H1 (cell line): Measurements from ENCODE around the gene SYNGR3. TPM values are rescaled to one million over a fixed set of nuclear protein-coding genes. Genes with fewer than 3 reads are reported as not detected.

Experiments used
- polyA plus RNA-seq, 7 experiments: library from polyadenylated mRNA; depleted of rRNA in 3 of 7; stranded (reverse) in 5 of 7; unstranded in 2 of 7; fragments of >200 nt in 5 of 7; fragments of 200-250 nt in 2 of 7; gene quantifications; 1 replicate in 5 of 7; 2 replicates in 1 of 7; 4 replicates in 1 of 7; pipeline versions ENCODE4 v1.2.1 to v1.2.3, GENCODE V29; 2011 to 2013; ENCODE audit warnings: missing spikeins in 2 of 7, mixed read lengths in 2 of 7
- total RNA-seq: library from RNA; stranded (reverse); fragmentation: NEBNext Ultra II Directional; extraction: Animal tissue kit (Norgen Biotek cat#: 25700); gene quantifications from 2 replicates; pipeline ENCODE4 v1.2.1, GENCODE V29; 2021
- TF ChIP-seq, protein P1 (sequence below): fragments of 300-600 bp; sonication (generic); IDR thresholded peaks from 2 replicates; pipeline ENCODE4 v1.7.1; 2012; ENCODE audit warnings: low read length, moderate library complexity, mild to moderate bottlenecking, inconsistent platforms; ENCODE audit not compliant: insufficient replicate concordance

The SYNGR3 gene
- total and polyA plus RNA-seq, 2 of the 8 experiments (the other 6 are each of a cell fraction or from before 2014, with no cell fraction given), result 36.2 to 49.9 TPM

DNA sequence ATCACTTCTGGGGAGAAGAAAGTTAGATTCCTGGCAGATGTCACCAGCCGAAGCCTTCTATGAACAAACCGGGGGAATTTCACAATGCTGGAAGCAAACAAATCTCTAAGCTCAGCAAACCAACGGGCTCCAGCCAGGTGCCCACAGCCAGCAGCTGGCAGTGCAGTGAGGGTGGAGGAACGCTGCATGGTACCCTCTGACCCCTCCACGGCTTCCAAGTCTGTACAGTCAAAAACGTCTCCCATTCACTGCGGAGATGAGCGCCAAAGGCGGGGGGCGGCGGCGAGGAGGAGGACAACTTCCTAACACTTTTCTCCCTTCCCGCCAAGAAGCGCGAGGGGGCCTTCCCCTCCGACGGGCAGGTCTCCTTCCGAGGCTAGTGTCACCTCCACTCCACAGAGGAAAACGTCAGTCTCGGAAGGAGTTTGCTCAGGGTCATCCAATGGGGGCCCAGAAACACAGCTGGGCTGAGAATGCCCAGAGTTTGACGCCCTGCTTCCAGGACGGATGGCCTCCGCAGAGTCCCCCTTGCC, 18.9 kb downstream of the SYNGR3 start (continued):
- TF ChIP-seq, protein P1, sequence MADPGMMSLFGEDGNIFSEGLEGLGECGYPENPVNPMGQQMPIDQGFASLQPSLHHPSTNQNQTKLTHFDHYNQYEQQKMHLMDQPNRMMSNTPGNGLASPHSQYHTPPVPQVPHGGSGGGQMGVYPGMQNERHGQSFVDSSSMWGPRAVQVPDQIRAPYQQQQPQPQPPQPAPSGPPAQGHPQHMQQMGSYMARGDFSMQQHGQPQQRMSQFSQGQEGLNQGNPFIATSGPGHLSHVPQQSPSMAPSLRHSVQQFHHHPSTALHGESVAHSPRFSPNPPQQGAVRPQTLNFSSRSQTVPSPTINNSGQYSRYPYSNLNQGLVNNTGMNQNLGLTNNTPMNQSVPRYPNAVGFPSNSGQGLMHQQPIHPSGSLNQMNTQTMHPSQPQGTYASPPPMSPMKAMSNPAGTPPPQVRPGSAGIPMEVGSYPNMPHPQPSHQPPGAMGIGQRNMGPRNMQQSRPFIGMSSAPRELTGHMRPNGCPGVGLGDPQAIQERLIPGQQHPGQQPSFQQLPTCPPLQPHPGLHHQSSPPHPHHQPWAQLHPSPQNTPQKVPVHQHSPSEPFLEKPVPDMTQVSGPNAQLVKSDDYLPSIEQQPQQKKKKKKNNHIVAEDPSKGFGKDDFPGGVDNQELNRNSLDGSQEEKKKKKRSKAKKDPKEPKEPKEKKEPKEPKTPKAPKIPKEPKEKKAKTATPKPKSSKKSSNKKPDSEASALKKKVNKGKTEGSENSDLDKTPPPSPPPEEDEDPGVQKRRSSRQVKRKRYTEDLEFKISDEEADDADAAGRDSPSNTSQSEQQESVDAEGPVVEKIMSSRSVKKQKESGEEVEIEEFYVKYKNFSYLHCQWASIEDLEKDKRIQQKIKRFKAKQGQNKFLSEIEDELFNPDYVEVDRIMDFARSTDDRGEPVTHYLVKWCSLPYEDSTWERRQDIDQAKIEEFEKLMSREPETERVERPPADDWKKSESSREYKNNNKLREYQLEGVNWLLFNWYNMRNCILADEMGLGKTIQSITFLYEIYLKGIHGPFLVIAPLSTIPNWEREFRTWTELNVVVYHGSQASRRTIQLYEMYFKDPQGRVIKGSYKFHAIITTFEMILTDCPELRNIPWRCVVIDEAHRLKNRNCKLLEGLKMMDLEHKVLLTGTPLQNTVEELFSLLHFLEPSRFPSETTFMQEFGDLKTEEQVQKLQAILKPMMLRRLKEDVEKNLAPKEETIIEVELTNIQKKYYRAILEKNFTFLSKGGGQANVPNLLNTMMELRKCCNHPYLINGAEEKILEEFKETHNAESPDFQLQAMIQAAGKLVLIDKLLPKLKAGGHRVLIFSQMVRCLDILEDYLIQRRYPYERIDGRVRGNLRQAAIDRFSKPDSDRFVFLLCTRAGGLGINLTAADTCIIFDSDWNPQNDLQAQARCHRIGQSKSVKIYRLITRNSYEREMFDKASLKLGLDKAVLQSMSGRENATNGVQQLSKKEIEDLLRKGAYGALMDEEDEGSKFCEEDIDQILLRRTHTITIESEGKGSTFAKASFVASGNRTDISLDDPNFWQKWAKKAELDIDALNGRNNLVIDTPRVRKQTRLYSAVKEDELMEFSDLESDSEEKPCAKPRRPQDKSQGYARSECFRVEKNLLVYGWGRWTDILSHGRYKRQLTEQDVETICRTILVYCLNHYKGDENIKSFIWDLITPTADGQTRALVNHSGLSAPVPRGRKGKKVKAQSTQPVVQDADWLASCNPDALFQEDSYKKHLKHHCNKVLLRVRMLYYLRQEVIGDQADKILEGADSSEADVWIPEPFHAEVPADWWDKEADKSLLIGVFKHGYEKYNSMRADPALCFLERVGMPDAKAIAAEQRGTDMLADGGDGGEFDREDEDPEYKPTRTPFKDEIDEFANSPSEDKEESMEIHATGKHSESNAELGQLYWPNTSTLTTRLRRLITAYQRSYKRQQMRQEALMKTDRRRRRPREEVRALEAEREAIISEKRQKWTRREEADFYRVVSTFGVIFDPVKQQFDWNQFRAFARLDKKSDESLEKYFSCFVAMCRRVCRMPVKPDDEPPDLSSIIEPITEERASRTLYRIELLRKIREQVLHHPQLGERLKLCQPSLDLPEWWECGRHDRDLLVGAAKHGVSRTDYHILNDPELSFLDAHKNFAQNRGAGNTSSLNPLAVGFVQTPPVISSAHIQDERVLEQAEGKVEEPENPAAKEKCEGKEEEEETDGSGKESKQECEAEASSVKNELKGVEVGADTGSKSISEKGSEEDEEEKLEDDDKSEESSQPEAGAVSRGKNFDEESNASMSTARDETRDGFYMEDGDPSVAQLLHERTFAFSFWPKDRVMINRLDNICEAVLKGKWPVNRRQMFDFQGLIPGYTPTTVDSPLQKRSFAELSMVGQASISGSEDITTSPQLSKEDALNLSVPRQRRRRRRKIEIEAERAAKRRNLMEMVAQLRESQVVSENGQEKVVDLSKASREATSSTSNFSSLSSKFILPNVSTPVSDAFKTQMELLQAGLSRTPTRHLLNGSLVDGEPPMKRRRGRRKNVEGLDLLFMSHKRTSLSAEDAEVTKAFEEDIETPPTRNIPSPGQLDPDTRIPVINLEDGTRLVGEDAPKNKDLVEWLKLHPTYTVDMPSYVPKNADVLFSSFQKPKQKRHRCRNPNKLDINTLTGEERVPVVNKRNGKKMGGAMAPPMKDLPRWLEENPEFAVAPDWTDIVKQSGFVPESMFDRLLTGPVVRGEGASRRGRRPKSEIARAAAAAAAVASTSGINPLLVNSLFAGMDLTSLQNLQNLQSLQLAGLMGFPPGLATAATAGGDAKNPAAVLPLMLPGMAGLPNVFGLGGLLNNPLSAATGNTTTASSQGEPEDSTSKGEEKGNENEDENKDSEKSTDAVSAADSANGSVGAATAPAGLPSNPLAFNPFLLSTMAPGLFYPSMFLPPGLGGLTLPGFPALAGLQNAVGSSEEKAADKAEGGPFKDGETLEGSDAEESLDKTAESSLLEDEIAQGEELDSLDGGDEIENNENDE, result no peak
